Heart left ventricle (tissue), 16 donors: ENCODE data around the gene FGF16. TPM values are rescaled to one million over a fixed set of nuclear protein-coding genes. Genes with fewer than 3 reads are reported as not detected.

Experiments used
- ATAC-seq, 4 donors: fragments of 200-7000 bp; cut with Tn5 transposase; one replicate each; pipeline ENCODE4 v1.9.1; 2020 to 2022; ENCODE audit warnings: moderate library complexity in 4 of 4, mild to moderate bottlenecking in 3 of 4, moderate number of reproducible peaks in 1 of 4
- DNase-seq, 5 donors: peaks; one replicate each; pipeline ENCODE4 v3.0.0-alpha.2; 2020
- H3K27ac ChIP-seq, 12 donors: fragments of 200-600 bp; sonication (generic) in 4 of 12; one replicate each; pipeline versions ENCODE4 v1.5.0 to v1.8.0; 2016 to 2022; ENCODE audit warnings: mild to moderate bottlenecking in 2 of 12
- H3K27me3 ChIP-seq, 9 donors: fragments of 200-600 bp; sonication (generic) in 2 of 9; one replicate each; pipeline versions ENCODE4 v1.5.1 to v1.8.0; 2016 to 2022; ENCODE audit warnings: mild to moderate bottlenecking in 3 of 9
- H3K36me3 ChIP-seq, 9 donors: fragments of 200-600 bp; sonication (generic) in 2 of 9; one replicate each; pipeline versions ENCODE4 v1.5.0 to v1.8.0; 2018 to 2022; ENCODE audit warnings: mild to moderate bottlenecking in 2 of 9
- H3K4me1 ChIP-seq, 12 donors: fragments of 200-600 bp; sonication (generic) in 4 of 12; one replicate each; pipeline versions ENCODE4 v1.5.0 to v1.8.0; 2016 to 2022; ENCODE audit warnings: mild to moderate bottlenecking in 3 of 12
- H3K4me3 ChIP-seq, 12 donors: fragments of 200-600 bp; sonication (generic) in 4 of 12; one replicate each; pipeline versions ENCODE4 v1.5.0 to v1.8.0; 2017 to 2022; ENCODE audit warnings: mild to moderate bottlenecking in 9 of 12, moderate library complexity in 4 of 12
- H3K9me3 ChIP-seq, 12 donors: fragments of 200-600 bp; sonication (generic) in 4 of 12; one replicate each; pipeline versions ENCODE4 v1.5.0 to v1.8.0; 2016 to 2022; ENCODE audit warnings: mild to moderate bottlenecking in 1 of 12
- CTCF ChIP-seq, 12 donors: fragments of 200-600 bp; sonication (generic) in 4 of 12; IDR thresholded peaks; one replicate each; pipeline versions ENCODE4 v1.5.0 to v1.8.0; 2018 to 2022; ENCODE audit warnings: antibody characterized with exemption in 12 of 12, mild to moderate bottlenecking in 5 of 12
- POLR2A ChIP-seq, 2 donors: fragments of 450-650 bp; IDR thresholded peaks; one replicate each; pipeline ENCODE4 v1.6.1; 2017; ENCODE audit warnings: antibody characterized with exemption in 2 of 2, mild to moderate bottlenecking in 2 of 2, moderate library complexity in 2 of 2
- WGBS, 4 donors: extraction: QIAGEN DNeasy Blood & Tissue Kit in 2 of 4; methylation state at CpG; one replicate each; pipeline versions ENCODE4 v1.1.5 to v1.1.7; 2013 to 2018; 5-methylcytosine and 5-hydroxymethylcytosine counted together
- intact Hi-C, 10 donors: fragments of 100-400 bp; cut with DNase I; formaldehyde crosslinking; loops; one replicate each; pipeline versions ENCODE4 v1.11.1 to v1.14.2; 2022
- polyA plus RNA-seq, 2 donors: library from polyadenylated mRNA; stranded (reverse); fragments of 200-250 nt; gene quantifications; one replicate each; pipeline ENCODE4 v1.2.3, GENCODE V29; 2013
- total RNA-seq, 9 donors: library from RNA; depleted of rRNA in 2 of 9; stranded (reverse); fragments of >200 nt in 2 of 9; fragmentation: NEBNext Ultra II Directional in 3 of 9; extraction: Animal tissue kit (Norgen Biotek cat#: 25700) in 3 of 9; gene quantifications; one replicate each; pipeline versions ENCODE4 v1.1.0 to v1.2.4, GENCODE V29; 2016 to 2023
- donor health status: ischemic (EF 13 %, LVEDD 7.1; RV severe dilation, severe dysfunction).
- donor health status: healthy with polysubstance abuse.
- donor health status: DM: no; HTN: yes; CAD: no.
- donor health status: DM: no; HTN: no; CAD: no.
- donor health status: ischemic (EF 25% LVEDD 6.9; RV normal size, moderate dysfunction).
- donor health status: ischemic (EF 25% LVEDD 5.7; RV mildly dilated, moderate dysfunction).
- donor health status: healthy.
- donor health status: DM: yes; HTN: yes; CAD: no.
- donor health status: ischemic (EF 35%, LVEDD 5.7; RV mildly dilated, moderate dysfunction).
- donor health status: nonischemic (EF 11% LVEDD 7.7; RV severe dilation, severe dysfunction).
- donor health status: DM: yes; HTN: yes; CAD: no.
- donor health status: PGD.
- donor health status: ischemic (EF 29% LVEDD 5.4; RV normal size, mild dysfunction).
- donor health status: nonischemic (EF 23%, LVEDD 6.1; RV moderate dilation, normal function).

Gene FGF16
- total and polyA plus RNA-seq, 11 donors, result 0.06 to 0.54 (median 0.22) TPM; not detected in 5

GRCh38 chrX:77444075-77444474 is 3.1 kb upstream of the FGF16 start:
- ATAC-seq (no peak), DNase-seq (no peak)
- H3K27me3 ChIP-seq, result peaks cover 0 to 30% (median 0%) of the 10 kb centered on the region in 9 donors
- H3K4me1 ChIP-seq, result peaks cover 0 to 11% (median 0%) of the 10 kb centered on the region in 12 donors
- no peak overlapping the region for H3K4me3 ChIP-seq
- no peak overlapping the region for H3K27ac ChIP-seq
- TF ChIP-seq CTCF (IDR thresholded peaks at IDR 0.05) (no peak), POLR2A (IDR thresholded peaks at IDR 0.05) (no peak)
- H3K9me3 ChIP-seq, result no peaks in the 10 kb centered on the region
- WGBS, 4 donors, result 36 to 92% (median 70%) methylated on average over 1 of the region's 1 CpG
- intact Hi-C loops, result loop anchor here in 3 of 10 donors (10.0 kb wide), 2 partner anchors 151 to 451 kb away; partner anchors contain the start of genes COX7B (in 1 of the 3) and MAGT1 (in 1 of the 3)
- H3K36me3 ChIP-seq, result no peaks in the 10 kb centered on the region

GRCh38 chrX:77444545-77444944 is 2.6 kb upstream of the FGF16 start:
- no peak overlapping the region for H3K4me3 ChIP-seq
- intact Hi-C loops, result loop anchor here in 3 of 10 donors (10.0 kb wide), 2 partner anchors 150 to 450 kb away; partner anchors contain the start of genes COX7B (in 1 of the 3) and MAGT1 (in 1 of the 3)
- no peaks in the 10 kb centered on the region for H3K36me3 ChIP-seq
- H3K4me1 ChIP-seq, result peaks cover 0 to 12% (median 0%) of the 10 kb centered on the region in 12 donors
- DNase-seq (no peak), ATAC-seq (no peak)
- TF ChIP-seq CTCF (IDR thresholded peaks at IDR 0.05), result no peak
- no peak for TF ChIP-seq POLR2A (IDR thresholded peaks at IDR 0.05)
- H3K27ac ChIP-seq, result no peak overlapping the region
- H3K27me3 ChIP-seq, result peaks cover 0 to 30% (median 0%) of the 10 kb centered on the region in 9 donors
- 60 to 66% (median 64%) methylated on average over 3 of the region's 3 CpGs for WGBS, 4 donors
- no peaks in the 10 kb centered on the region for H3K9me3 ChIP-seq

GRCh38 chrX:77446029-77446585 is 1.1 kb upstream of the FGF16 start:
- WGBS, 4 donors, result 7 to 33% (median 20%) methylated on average over 27 of the region's 27 CpGs

More at GRCh38 chrX:77446029-77446585, 1.1 kb upstream of the FGF16 start:
- intact Hi-C loops, result loop anchor here in 3 of 10 donors (10.0 kb wide), 2 partner anchors 149 to 449 kb away; partner anchors contain the start of genes COX7B (in 1 of the 3) and MAGT1 (in 1 of the 3)
- no peak for DNase-seq
- H3K4me3 ChIP-seq, result peak overlapping the region in 11 of 12 donors; percentile 0 to 58 (median 45)
- peak in 1 of 4 donors; percentile 35 for ATAC-seq
- no peak overlapping the region for H3K27ac ChIP-seq
- peaks cover 0 to 12% (median 0%) of the 10 kb centered on the region in 12 donors for H3K4me1 ChIP-seq
- peaks cover 0 to 28% (median 0%) of the 10 kb centered on the region in 9 donors for H3K27me3 ChIP-seq
- TF ChIP-seq CTCF (IDR thresholded peaks at IDR 0.05) (peak in 10 of 12 donors; percentile 12 to 45 (median 36)), POLR2A (IDR thresholded peaks at IDR 0.05) (no peak)
- no peaks in the 10 kb centered on the region for H3K9me3 ChIP-seq
- H3K36me3 ChIP-seq, result no peaks in the 10 kb centered on the region
